ENCODE results near the gene ITGA11.

ITGA11 gene

DNA sequence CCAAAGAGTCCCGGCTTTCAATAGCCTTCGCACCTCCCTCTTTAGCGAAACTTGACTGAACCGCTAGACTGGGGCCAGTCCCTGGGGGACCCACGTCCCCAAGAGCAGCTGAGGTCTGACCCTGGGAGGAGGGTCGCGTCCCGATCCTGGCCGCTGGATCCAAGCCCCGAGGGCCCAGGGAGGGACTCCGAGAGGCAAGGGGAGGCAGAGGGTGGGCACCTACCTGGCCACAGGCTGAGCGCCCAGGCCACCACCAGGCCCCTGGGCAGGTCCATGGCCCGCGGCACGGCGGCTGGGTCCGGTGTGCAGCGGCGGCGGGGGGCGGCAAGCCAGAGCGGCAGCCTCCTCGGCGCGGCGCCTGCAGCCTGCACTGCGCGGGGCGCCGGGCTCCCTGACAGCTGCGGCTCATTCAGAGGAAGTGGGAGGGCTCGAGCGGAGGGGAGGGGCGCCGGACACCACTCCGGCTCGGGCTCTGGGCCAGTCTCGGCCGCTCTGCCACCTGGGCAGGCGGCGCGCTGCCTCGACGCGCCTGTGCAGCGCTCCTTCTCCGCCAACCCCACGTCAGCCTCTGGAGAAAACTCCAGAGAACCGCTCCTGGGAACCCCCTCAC lies at the start of gene ITGA11:
Gene ITGA11, minus strand, starts transcription at position 372 of the 610 bp plus-strand sequence. Its CDS starts 97 bp downstream, at position 275.
- no peaks in the 10 kb centered on the region for H3K36me3 ChIP-seq (ENCODE audit: control insufficient read depth in 1 of 2, insufficient read depth in 2 of 2, low read length in 2 of 2)
- no peak within 1 kb of the TSS for H3K27ac ChIP-seq (ENCODE audit: low read length)
- peaks cover 28% of the 10 kb centered on the region for H3K27me3 ChIP-seq (ENCODE audit: low read depth, low read length)
- H3K9me3 ChIP-seq (ENCODE audit: control insufficient read depth in 1 of 2, low read length in 2 of 2) = no peaks in the 10 kb centered on the region
- H3K4me1 ChIP-seq (ENCODE audit: control insufficient read depth in 1 of 2, insufficient read depth in 2 of 2, low read length in 2 of 2) = peaks cover 0 to 15% of the 10 kb centered on the region in 2 donors
- H3K4me3 ChIP-seq (ENCODE audit: low read depth in 1 of 2, low read length in 2 of 2) = peak within 1 kb of the TSS; percentile 52 to 57

GRCh38 chr15:68481321-68481720 lies 49.4 kb upstream of the ITGA11 start:
- H3K4me1 ChIP-seq (ENCODE audit: control insufficient read depth in 1 of 2, insufficient read depth in 2 of 2, low read length in 2 of 2) = no peaks in the 10 kb centered on the region
- no peaks in the 10 kb centered on the region for H3K36me3 ChIP-seq (ENCODE audit: control insufficient read depth in 1 of 2, insufficient read depth in 2 of 2, low read length in 2 of 2)
- H3K4me3 ChIP-seq (ENCODE audit: low read depth in 1 of 2, low read length in 2 of 2) = no peak overlapping the region
- H3K27me3 ChIP-seq (ENCODE audit: low read depth, low read length) = no peaks in the 10 kb centered on the region
- H3K9me3 ChIP-seq (ENCODE audit: control insufficient read depth in 1 of 2, low read length in 2 of 2) = no peaks in the 10 kb centered on the region
- no peak overlapping the region for H3K27ac ChIP-seq (ENCODE audit: low read length)

DNA sequence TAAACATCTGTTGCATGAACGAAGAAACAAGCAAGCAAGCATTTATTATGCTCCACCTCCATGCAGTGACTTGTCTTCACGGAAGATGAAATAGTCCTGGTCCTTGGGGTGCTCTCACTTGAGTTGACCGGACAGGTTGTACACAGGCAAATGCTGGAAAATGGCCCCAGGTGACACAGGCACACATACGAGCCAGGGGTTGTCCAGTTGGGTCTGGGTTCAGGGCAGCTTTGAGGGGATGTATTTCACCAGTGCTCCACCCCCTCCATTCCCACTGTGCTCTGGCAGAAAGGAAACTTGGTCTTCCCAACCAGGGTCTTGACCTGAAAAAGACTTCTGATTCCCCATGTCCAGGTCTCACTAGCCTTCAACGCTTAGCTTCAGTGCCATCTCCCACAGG lies 48.3 kb upstream of the ITGA11 start:
- Histone ChIP-seq H3K36me3 (ENCODE audit: control insufficient read depth in 1 of 2, insufficient read depth in 2 of 2, low read length in 2 of 2) (no peaks in the 10 kb centered on the region), H3K27ac (ENCODE audit: low read length) (no peak overlapping the region), H3K27me3 (ENCODE audit: low read depth, low read length) (no peaks in the 10 kb centered on the region), H3K9me3 (ENCODE audit: control insufficient read depth in 1 of 2, low read length in 2 of 2) (no peaks in the 10 kb centered on the region), H3K4me3 (ENCODE audit: low read depth in 1 of 2, low read length in 2 of 2) (no peak overlapping the region), H3K4me1 (ENCODE audit: control insufficient read depth in 1 of 2, insufficient read depth in 2 of 2, low read length in 2 of 2) (no peaks in the 10 kb centered on the region)

DNA sequence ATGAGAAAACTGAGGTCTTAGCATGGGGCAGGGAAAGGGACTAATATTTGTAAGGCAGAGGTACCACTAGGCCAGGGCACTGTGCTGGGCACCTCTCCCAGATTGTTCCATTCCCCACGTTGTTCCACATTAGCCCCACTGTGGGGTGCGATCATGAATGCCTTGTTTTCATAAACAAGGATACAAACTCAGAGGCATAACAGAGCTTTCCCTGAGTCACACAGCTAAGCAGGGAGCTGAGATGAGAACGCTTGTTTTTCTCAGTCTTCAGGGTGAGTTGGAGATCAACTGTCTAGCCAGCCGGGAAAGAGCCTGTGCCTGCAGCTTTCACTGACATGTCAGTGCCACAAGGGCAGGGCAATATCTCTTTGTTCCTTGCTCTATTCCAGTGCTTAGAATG lies 47.9 kb upstream of the ITGA11 start:
- Histone ChIP-seq H3K27me3 (ENCODE audit: low read depth, low read length) (no peaks in the 10 kb centered on the region), H3K4me3 (ENCODE audit: low read depth in 1 of 2, low read length in 2 of 2) (no peak overlapping the region), H3K36me3 (ENCODE audit: control insufficient read depth in 1 of 2, insufficient read depth in 2 of 2, low read length in 2 of 2) (no peaks in the 10 kb centered on the region), H3K4me1 (ENCODE audit: control insufficient read depth in 1 of 2, insufficient read depth in 2 of 2, low read length in 2 of 2) (no peaks in the 10 kb centered on the region), H3K9me3 (ENCODE audit: control insufficient read depth in 1 of 2, low read length in 2 of 2) (no peaks in the 10 kb centered on the region), H3K27ac (ENCODE audit: low read length) (no peak overlapping the region)

- no peaks in the 10 kb centered on the region for H3K36me3 ChIP-seq (ENCODE audit: control insufficient read depth in 1 of 2, insufficient read depth in 2 of 2, low read length in 2 of 2)
- no peak overlapping the region for H3K27ac ChIP-seq (ENCODE audit: low read length)
- no peaks in the 10 kb centered on the region for H3K9me3 ChIP-seq (ENCODE audit: control insufficient read depth in 1 of 2, low read length in 2 of 2)
- no peaks in the 10 kb centered on the region for H3K27me3 ChIP-seq (ENCODE audit: low read depth, low read length)
- H3K4me3 ChIP-seq (ENCODE audit: low read depth in 1 of 2, low read length in 2 of 2) = no peak overlapping the region
- H3K4me1 ChIP-seq (ENCODE audit: control insufficient read depth in 1 of 2, insufficient read depth in 2 of 2, low read length in 2 of 2) = no peaks in the 10 kb centered on the region
These were observed 47.4 kb upstream of the ITGA11 start for GRCh38 chr15:68479406-68479805.

GRCh38 chr15:68478853-68479252 lies 46.9 kb upstream of the ITGA11 start:
- H3K4me3 ChIP-seq (ENCODE audit: low read depth in 1 of 2, low read length in 2 of 2) = no peak overlapping the region
- no peaks in the 10 kb centered on the region for H3K36me3 ChIP-seq (ENCODE audit: control insufficient read depth in 1 of 2, insufficient read depth in 2 of 2, low read length in 2 of 2)
- H3K4me1 ChIP-seq (ENCODE audit: control insufficient read depth in 1 of 2, insufficient read depth in 2 of 2, low read length in 2 of 2) = no peaks in the 10 kb centered on the region
- H3K9me3 ChIP-seq (ENCODE audit: control insufficient read depth in 1 of 2, low read length in 2 of 2) = no peaks in the 10 kb centered on the region
- no peak overlapping the region for H3K27ac ChIP-seq (ENCODE audit: low read length)
- H3K27me3 ChIP-seq (ENCODE audit: low read depth, low read length) = no peaks in the 10 kb centered on the region

GRCh38 chr15:68475449-68475848 lies 43.5 kb upstream of the ITGA11 start:
- Histone ChIP-seq H3K36me3 (ENCODE audit: control insufficient read depth in 1 of 2, insufficient read depth in 2 of 2, low read length in 2 of 2) (no peaks in the 10 kb centered on the region), H3K27ac (ENCODE audit: low read length) (no peak overlapping the region), H3K4me3 (ENCODE audit: low read depth in 1 of 2, low read length in 2 of 2) (no peak overlapping the region), H3K9me3 (ENCODE audit: control insufficient read depth in 1 of 2, low read length in 2 of 2) (no peaks in the 10 kb centered on the region), H3K4me1 (ENCODE audit: control insufficient read depth in 1 of 2, insufficient read depth in 2 of 2, low read length in 2 of 2) (no peaks in the 10 kb centered on the region), H3K27me3 (ENCODE audit: low read depth, low read length) (no peaks in the 10 kb centered on the region)

DNA sequence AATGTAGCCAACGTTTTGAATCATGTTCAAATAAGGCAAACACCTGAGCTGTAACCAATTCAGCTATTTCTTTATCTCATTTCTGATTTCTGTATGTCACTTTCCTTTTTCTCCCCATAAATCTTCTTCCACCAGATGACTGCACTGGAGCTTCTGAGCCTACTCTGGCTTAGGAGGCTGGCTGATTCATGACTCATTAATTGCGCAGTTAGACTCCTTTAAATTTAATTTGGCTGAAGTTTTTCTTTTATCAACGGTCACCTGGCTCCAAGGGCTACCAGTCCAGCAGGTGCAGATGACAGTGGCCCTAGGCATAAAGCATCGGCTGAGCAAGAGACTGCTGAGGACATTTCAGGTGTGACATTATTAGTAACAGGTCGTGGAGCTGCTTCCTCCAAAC lies 39.6 kb upstream of the ITGA11 start:
- Histone ChIP-seq H3K36me3 (ENCODE audit: control insufficient read depth in 1 of 2, insufficient read depth in 2 of 2, low read length in 2 of 2) (no peaks in the 10 kb centered on the region), H3K27ac (ENCODE audit: low read length) (no peak overlapping the region), H3K27me3 (ENCODE audit: low read depth, low read length) (no peaks in the 10 kb centered on the region), H3K4me3 (ENCODE audit: low read depth in 1 of 2, low read length in 2 of 2) (no peak overlapping the region), H3K4me1 (ENCODE audit: control insufficient read depth in 1 of 2, insufficient read depth in 2 of 2, low read length in 2 of 2) (peaks cover 0 to 3% of the 10 kb centered on the region in 2 donors), H3K9me3 (ENCODE audit: control insufficient read depth in 1 of 2, low read length in 2 of 2) (no peaks in the 10 kb centered on the region)

DNA sequence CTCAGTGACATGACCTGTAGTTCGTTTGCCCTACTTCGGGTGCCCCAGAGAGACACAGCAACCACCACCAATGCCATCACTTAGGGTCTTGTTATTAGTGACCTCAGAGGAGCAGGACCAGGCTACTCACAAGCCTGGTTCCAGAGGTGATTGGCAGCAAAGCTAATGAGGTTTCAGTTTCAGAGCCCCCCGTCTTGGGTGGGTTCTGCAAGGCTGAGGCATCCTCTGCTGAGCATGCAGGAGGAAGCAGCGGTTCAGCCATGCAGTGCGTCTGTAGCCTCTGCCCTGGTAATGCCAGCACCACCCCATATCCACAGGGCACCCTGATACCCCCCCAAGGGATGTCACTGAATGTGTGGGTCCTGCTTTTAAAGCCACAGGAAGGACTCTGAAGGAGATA lies 39.0 kb upstream of the ITGA11 start:
- no peaks in the 10 kb centered on the region for H3K36me3 ChIP-seq (ENCODE audit: control insufficient read depth in 1 of 2, insufficient read depth in 2 of 2, low read length in 2 of 2)
- H3K4me3 ChIP-seq (ENCODE audit: low read depth in 1 of 2, low read length in 2 of 2) = no peak overlapping the region
- H3K27ac ChIP-seq (ENCODE audit: low read length) = no peak overlapping the region
- no peaks in the 10 kb centered on the region for H3K27me3 ChIP-seq (ENCODE audit: low read depth, low read length)
- H3K9me3 ChIP-seq (ENCODE audit: control insufficient read depth in 1 of 2, low read length in 2 of 2) = no peaks in the 10 kb centered on the region
- peaks cover 0 to 3% of the 10 kb centered on the region in 2 donors for H3K4me1 ChIP-seq (ENCODE audit: control insufficient read depth in 1 of 2, insufficient read depth in 2 of 2, low read length in 2 of 2)

GRCh38 chr15:68470049-68470742 lies 38.2 kb upstream of the ITGA11 start:
- Histone ChIP-seq H3K4me3 (ENCODE audit: low read depth in 1 of 2, low read length in 2 of 2) (no peak overlapping the region), H3K27ac (ENCODE audit: low read length) (no peak overlapping the region), H3K36me3 (ENCODE audit: control insufficient read depth in 1 of 2, insufficient read depth in 2 of 2, low read length in 2 of 2) (no peaks in the 10 kb centered on the region)

GRCh38 chr15:68469162-68470048 lies 37.4 kb upstream of the ITGA11 start:
- Histone ChIP-seq H3K27ac (ENCODE audit: low read length) (no peak overlapping the region), H3K27me3 (ENCODE audit: low read depth, low read length) (no peaks in the 10 kb centered on the region), H3K9me3 (ENCODE audit: control insufficient read depth in 1 of 2, low read length in 2 of 2) (no peaks in the 10 kb centered on the region), H3K36me3 (ENCODE audit: control insufficient read depth in 1 of 2, insufficient read depth in 2 of 2, low read length in 2 of 2) (no peaks in the 10 kb centered on the region), H3K4me3 (ENCODE audit: low read depth in 1 of 2, low read length in 2 of 2) (no peak overlapping the region), H3K4me1 (ENCODE audit: control insufficient read depth in 1 of 2, insufficient read depth in 2 of 2, low read length in 2 of 2) (peaks cover 0 to 3% of the 10 kb centered on the region in 2 donors)

More at GRCh38 chr15:68470049-68470742, 38.2 kb upstream of the ITGA11 start:
- H3K9me3 ChIP-seq (ENCODE audit: control insufficient read depth in 1 of 2, low read length in 2 of 2) = no peaks in the 10 kb centered on the region
- H3K4me1 ChIP-seq (ENCODE audit: control insufficient read depth in 1 of 2, insufficient read depth in 2 of 2, low read length in 2 of 2) = peaks cover 0 to 3% of the 10 kb centered on the region in 2 donors
- no peaks in the 10 kb centered on the region for H3K27me3 ChIP-seq (ENCODE audit: low read depth, low read length)
